DMS79 (cell line): Measurements from ENCODE around the gene SPG7.

Experiments used
- DNase-seq: peaks from one replicate; lab custom pipeline; 2025; lab: John Stamatoyannopoulos, UW

Gene SPG7

DNA sequence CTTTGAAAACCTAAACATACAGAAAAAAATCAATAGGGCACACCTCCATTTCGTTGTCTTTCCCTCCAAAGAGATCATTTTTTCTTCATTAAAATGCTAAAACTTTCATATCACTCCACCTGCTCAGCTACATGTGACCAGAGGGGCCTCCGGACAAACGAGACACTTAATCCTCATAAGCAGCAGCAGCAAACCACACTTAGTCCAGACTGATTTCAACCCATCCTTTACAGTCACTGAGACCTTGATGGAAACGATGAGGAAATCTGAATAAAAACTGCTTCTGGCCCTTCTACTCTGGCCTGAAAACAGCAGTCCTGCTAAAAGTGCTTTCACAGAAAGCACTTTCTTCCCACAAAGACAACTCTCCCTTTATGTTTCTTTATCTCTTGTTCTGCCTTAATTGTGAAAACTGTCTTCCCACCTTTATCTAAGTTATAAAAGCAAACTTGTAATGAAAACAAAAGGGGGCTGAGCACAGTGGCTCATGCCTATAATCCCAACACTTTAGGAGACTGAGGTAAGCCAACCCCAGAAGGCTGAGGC, 22.4 kb upstream of the SPG7 start:
- DNase-seq: no peak

DNA sequence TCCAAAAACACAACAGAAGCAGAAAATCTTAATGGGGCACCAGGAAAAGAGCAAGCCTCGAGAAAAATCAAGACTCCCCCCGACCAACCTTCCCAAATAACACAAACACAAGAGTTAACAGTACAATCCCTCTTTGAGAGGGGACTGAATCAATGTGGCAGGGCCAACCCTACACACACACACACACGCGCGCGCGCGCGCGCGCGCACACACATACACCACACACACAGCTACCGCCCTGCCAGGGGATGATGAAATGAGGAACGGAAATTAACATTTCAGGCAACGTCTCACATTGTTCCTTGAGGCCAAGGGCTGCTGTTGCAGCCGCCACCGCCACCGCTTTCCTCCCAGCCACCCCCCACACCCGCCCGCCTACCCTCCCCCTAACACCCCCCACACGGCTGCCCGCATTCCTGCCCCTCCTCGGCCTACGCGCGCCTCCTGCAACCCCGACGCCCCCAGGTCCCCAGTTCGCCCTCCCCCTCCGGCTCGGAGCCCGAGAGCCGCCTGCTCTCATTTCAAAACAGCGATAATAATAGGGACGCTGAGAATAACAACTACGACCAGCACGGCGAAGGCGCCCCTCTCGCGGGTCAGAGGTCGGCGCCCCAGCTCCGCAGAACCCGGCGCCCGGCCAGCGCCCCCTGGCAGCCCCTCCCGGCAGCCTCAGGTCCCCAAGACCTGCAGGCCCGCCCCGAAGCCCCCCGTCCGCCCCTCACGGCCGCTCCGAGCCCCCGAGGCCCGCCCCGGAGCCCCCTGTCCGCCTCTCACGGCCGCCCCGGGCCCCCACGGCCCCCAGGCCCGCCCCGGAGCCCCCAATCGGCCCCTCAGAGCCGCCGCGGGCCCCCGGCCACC, 18.9 kb upstream of the SPG7 start:
- peak; percentile 26 for DNase-seq

DNA sequence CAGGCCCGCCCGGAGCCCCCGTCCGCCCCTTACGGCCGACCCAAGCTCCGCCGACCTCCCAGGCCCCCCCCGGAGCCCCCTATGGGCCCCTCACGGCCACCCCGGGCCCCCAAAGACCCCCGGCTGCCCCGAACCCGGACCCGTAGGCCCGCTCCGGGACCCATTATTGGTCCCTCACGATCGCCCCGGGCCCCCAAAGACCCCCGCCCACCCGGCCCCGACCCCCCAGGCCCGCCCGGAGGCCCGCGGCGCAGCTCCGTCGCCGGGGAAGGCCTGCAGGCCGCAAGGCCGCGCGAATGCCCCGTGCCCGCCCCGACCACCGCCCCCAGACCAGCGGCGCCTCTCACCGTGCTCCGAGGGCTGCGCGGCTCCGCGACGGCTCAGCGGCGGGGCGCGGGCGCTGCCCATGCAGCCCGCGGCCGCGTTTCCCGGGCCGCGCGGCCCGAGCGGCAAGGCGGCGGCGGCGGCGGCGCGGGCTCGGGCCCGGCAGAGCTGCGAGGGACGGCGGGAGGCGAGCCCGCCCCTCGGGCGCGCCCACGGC, 18.2 kb upstream of the SPG7 start:
- DNase-seq: no peak

DNA sequence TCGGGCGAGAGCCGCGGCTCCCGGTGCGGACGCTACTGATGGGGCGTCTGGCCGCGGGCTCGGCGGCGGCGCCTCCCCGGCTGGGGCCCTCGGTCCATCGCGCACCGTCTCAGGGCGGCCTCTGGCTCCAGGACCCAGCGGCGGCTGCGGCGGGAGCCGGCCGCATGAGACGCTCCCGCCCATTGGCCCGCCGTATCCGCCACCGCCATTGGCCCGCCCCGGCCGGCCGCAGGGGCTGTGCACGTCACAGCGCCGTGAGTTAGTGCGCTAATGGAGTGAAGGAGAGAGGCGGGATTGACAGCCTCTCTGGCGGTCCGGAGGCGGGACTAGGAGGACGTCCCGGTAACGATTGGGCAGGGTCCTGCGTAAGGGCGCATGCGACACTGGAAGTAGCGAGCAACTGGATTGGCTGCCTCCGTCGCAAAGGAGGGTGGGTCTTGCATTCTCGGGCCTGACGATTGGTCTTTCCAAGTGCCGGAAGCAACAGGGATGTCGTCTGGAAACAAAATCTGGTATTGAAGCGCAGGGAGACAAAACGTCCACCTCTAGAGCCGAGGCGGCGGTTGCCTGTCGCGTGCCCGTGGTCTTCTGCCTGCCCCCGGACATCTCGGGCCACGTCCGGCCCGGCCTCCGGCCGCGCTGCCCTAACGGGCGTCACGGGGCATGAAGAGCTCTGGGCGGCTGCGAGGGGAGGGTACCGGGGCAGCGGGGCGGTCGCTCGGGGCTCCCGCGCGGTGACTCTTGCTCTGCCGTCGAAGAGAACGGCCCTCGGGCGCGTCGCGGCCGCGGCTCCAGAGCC, 17.6 kb upstream of the SPG7 start, which contains the start of gene ANKRD11:
Gene ANKRD11 (minus strand): TSS at position 123 of the 799 bp plus-strand sequence. CDS start 173,542 bp downstream, outside the sequence.
- DNase-seq: peak; percentile 88

DNA sequence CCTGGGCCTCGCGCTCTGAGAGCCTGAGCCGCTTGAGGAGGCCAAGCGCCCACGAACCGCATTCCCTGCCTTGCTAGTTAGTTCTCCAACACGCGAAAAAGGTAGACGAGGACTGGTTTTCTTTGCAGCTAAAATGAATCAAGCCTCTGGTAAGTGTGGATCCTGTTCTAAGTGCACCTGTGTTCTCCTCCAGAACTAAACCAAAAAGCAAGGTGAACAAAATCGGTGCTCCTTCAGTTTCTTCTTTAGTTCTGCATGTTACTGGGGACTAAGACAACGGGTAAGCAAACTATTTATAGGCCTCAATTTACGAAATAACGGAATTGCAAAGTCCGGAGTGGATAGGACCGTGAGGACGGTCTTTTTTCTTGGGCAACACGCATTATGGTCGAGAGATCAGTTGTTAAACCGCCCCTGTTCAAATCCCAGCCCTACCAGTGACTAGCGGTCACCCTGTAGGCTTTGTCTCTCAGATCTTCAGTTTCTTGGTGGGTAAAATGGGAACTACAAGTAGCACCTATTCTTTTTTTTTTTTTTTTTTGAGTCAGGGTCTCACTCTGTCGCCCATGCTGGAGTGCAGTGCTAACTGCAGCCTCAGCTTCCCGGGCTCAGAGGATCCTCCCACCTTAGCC, 16.8 kb upstream of the SPG7 start:
- DNase-seq: no peak

DNA sequence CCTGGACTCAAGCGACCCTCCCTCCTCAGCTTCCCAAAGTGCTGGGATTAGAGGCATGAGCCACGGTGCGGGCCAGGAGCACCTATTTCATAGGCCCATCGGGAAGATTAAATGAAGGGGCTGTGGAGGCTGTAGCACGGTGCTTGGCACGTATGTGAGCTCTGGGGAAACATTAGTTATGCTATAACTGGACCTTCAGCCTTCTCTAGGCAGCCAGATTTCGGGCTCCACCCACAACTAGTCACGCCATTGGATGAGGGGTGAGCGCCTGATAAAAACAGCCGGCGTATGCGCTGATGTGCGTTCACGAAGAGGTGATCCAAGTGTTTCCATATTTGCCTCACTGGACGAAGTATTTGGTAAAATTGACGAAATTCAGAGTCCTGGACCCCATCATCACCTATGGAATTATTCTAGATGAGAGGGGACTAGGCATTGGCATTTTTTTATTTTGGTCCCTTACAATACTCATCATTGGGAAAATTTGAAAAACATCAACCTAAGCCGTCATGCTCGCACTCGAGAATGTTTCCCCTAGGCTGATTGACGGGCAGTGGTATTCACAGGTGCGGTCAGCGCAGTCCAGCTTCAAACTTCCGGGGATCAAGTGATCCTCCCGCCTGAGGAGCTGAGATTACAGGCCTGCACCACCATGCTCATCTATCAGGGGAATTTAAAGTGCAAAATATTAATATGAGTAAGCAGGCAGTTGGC, 16.1 kb upstream of the SPG7 start:
- no peak for DNase-seq

DNA sequence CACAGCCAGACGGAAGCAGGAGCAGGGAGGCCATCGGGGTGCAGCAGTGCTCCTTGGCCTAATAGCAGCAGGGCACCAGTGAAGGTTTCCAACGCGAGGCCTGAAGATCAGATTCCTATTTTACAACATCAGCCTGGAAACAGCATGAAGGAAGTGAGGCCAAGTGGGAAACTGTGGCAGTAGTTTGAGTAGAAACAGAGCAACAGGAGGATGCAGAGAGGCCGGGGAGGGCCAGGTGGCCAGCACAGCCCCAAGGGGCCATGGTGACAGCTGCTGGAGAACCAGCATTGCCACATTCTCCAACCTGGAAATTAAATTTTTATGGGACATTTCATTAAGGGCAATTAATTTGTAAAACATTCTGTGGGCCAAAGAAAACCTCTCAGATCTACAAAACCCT, 14.4 kb upstream of the SPG7 start:
- no peak for DNase-seq

DNA sequence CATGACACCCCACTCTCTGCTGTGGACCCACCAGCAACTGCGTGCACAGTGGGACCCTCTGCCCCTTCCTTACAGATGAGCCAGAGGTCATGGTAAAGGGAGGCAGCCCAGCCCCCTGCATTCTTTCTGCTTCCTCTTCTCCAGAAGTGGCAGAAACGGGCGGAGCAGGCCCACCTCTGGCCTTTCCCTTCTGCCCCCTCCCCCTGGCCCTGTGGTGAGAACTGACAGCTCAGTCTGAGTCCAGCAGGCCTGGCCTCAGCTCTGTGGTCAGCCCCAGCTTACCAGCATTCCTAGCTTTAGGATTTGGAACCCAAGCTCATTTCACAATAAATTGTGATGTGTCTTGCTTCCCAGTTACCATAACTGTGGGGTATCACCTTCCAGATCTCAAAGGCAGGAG, 13.1 kb upstream of the SPG7 start:
- no peak for DNase-seq

DNA sequence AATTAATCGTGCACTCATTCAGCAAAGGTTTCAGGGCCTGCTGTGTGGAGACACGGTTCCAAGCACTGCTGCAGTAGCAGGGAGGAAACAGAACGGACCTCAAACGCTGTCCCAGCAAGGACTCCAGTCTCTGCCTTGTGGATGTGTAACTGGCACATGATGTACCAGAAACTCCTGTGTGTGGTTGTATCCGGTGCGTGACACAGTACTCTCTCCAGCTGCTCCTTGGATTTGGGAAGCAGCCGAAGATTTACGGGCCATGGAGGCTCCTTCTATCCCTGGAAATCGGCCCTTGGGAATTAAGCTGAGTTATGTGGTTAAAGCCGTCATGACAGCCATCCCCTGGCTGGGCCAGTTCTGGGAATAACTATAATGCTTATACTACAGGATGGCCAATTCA, 9.4 kb upstream of the SPG7 start:
- DNase-seq: no peak

DNA sequence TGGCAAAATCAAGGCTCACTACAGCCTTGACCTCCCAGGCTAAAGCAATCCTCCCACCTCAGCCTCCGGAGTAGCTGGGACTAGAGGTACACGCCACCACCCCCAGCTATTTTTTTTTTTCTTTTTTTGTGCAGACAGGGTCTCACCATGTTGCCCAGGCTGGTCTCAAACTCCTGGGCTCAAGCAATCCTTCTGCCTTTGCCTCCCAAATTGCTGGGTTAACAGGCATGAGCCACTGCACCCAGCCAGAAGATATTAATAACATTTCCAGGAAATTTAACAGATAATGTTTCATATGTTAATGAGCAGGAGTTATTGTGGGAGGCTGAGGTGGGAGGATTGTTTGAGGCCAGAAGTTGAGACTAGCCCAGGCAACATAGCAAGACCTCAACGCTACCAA, 8.4 kb upstream of the SPG7 start:
- no peak for DNase-seq

DNA sequence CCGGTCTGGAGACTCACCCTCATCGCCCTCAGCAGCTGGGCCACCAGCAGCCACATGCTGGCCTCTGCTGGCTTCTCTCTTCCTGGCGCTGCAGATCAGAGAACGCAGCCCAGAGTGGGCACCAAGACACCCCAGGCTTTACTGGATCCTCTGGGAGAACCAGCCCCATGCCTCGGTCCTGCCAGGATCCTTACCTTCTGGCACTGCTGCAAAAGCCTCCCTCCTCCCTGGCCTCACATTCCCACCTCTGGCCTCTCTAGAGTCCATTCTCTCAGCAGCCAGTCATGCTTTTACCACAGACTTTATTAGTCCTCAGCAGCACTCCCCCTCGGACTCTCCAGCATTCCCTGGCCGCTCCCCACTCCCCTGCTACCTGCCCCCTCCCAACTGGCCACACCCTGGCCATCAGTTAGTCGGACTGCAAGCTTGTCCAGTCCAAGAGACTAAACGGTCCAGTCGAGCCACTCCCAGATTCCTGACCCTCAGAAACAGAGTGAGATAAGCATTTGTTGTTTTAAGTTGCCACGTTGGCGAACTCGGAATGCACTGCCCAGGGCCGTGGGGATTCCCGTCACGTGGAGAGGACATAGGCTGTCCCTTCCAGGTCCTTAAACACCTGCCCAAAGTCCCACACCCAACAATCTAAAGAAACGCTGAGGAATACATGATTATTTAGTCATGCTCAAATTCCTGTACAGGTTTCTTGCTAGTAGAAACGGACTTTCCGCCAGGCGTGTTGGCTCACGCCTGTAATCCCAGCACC, 5.9 kb upstream of the SPG7 start:
- DNase-seq: no peak

DNA sequence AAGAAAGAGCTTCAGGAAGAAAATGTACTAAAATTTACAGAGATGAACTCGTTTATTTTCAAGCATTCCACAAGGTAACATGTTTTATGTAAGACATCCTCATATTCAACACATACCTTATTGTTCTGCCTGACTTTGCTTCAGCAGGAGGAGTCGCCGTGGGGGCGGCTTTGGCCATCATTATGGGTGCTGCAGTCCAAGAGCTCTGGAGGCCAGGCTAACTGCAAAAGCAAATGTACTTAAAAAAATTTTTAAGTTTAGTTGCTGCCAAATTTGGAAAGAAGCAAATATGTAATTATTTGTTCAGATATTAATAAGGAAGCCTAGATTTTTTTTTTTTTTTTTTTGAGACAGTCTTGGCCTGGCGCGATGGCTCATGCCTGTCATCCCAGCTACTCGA, 4.1 kb upstream of the SPG7 start:
- no peak for DNase-seq

DNA sequence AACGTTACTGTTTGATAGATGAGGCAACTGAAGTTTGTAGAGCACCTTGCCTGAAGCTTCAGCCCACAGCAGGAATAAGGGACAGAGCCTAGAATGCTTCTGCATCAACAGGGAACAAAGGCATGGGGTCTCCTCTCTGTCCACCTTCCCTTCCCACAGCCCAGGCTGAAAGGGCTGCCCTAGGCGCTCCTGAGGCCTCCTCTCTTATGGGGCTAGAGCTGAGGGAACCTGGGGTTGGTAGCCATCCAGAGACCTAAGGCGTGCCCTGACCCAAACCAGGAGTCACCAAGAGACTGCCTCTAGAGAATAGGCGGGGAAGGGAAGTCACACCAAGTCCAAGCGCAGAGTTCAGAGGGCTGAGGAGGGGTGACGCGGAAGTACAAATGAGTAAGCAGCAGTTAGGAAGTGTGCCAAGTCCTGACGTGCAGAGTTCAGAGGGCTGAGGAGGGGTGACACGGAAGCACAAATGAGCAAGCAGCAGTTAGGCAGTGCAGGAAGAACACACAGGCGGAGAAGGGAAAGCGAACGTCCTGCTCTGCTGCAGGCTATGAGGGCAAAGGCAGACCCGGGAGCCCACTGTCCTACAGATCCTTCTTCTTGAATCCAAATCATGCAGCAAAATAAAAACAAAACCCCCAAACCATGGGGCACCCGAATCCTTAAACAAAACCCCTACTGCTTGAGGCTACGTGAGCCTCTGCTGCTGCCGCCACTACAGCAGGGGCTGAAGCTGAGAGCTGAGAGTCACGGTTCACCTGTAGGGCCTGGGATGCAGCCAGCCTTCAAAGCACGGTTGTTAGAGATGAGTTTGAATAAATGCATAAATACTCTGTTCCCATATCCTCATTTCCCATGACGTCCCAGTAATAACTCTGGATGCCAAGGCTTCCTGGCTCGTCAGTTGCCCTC, 2.7 kb upstream of the SPG7 start:
- no peak for DNase-seq

DNA sequence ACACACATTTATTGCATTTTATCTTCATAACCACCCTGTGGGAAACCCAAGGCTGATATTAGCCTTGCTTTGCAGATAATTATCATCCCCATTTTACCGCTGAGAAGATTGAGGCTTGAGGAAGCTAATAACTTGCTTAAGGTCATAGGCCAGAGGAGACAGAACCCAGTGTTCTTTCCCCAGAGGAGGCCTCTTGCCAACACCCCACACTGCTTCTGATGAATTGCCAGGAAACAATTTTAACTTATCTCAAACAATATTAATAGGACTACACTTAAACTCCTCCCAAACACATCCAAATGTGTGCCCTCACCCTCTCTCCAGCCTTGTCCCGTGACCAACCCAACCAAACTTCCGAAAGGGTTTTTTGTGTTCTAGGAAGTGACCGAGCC, 2.1 kb upstream of the SPG7 start:
- DNase-seq: no peak

DNA sequence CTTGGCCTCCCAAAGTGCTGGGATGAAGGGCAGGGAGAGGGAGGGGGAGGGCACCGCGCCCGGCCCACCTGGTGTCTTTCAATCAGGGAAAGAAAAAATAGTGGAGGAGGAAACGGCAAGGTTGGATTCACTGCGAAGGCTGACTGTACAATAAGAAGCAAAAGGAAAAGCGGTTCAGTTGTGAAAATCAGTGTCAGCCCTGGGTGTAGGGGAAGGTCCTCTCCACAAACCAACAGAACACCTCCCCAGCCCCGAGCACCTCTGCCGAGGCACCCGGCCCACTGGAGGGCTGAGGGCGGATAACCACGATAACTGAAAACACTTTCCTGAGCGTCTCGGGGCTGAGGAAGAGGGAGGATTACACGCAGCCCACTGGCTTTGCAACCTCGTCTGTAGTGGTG, 1.4 kb upstream of the SPG7 start:
- no peak for DNase-seq

DNA sequence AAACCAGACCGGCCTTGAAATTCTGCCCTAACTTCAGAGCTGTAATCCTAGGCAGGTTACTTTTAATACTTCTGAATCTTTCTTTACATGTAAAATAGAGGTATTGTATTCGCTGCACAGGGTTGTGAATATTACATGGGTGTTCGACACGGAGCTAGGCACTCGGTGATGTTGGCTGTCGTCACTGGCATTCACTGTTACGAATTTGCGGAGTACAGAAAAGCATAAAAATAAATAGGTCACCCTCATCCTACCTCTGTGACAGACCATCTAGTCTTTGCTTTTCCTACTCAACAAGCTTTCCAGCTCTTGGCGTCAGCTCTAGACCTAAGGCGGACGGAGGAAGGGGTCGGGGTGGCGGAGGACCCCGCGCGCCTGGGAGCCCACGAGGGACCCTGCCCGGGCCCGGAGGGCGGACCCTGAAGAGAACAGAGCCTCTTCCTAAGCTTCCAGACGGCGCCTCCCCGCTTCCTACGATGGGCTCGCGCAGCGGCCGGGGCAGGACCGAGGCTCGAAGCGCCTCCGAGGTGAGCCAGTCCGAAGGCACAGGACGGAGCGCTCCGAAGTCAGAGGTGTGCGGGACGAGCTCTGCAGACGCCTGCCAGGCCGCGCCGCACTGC, 879 bp upstream of the SPG7 start:
- DNase-seq: no peak

DNA sequence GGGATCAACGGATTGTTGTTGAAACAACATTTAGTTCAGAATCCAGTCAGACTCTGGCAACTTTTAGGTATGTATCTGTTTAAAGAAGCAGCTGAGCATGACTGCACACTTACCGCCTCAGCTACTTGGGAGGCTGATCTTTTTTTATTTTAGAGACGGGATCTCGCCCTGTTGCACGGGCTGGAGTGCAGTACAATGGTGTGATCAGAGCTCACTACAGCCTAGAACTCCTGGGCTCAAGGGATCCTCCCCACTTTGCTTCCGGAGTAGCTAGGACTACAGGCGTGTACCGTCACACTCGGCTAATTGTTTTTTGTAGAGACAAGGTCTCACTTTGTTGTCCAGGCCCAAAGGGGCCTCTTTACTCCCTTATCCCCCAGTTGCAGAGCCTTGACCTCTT, 2.3 kb downstream of the SPG7 start:
- no peak for DNase-seq

DNA sequence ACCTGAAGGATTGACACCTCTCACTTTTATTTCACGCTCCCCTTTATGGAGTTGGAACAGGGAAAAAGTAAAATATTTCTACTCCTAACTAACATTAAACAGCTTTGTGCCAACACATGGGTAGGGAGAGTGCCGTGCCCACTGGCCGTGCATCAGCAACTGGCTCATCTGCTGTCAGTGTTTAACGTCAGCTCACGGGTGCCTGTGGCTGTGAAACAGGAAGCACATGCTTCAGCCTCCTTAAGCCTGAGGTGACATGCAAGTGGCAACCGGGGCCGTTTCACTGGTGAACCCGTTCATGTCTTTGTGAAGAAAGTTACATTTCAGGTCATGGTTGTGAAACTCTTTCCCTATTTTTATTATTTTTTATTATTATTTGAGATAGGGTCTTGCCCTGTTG, 3.2 kb downstream of the SPG7 start:
- DNase-seq: no peak

DNA sequence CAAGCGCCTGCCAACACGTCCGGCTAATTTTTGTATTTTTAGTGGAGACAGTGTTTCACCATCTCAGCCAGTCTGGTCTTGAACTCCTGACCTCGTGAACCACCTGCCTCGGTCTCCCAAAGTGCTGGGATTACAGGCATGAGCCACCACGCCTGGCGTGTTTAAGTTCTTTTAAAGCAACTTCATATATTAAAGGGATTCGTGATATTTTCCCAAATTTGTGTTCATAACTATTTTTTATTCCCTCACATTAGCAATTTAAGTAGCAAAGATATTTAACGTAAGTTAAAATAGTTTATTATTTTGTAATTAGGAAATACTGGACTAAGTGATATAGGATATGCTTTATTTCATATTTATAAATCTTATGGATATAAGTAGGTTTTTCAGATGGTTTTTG, 4.2 kb downstream of the SPG7 start:
- no peak for DNase-seq
